Cardiac muscle cell (in vitro differentiated cells and primary cell): ENCODE results near the gene PNRC2. TPM values are rescaled to one million over a fixed set of nuclear protein-coding genes. Genes with fewer than 3 reads are reported as not detected.

Experiments
- DNase-seq, 2 donors: peaks; one replicate each; pipeline versions ENCODE4 v3.0.0 to v3.0.0-alpha.2; 2010 to 2017; ENCODE audit warnings: low read depth in 1 of 2, low spot score in 1 of 2
- H3K27ac ChIP-seq: fragments of 200-600 bp; sonication (generic); 2 replicates; pipeline ENCODE4 v1.5.1; 2016
- H3K27me3 ChIP-seq: fragments of 200-600 bp; sonication (generic); 2 replicates; pipeline ENCODE4 v1.6.0; 2016; ENCODE audit warnings: control low read depth
- H3K36me3 ChIP-seq: fragments of 200-600 bp; sonication (generic); 2 replicates; pipeline ENCODE4 v1.5.1; 2016; ENCODE audit warnings: control low read depth
- H3K4me1 ChIP-seq: fragments of 200-600 bp; sonication (generic); 2 replicates; pipeline ENCODE4 v1.8.1; 2017; ENCODE audit warnings: low read depth, mild to moderate bottlenecking, mixed run types
- H3K4me3 ChIP-seq: fragments of 200-600 bp; sonication (generic); 2 replicates; pipeline ENCODE4 v1.5.1; 2016; ENCODE audit warnings: mild to moderate bottlenecking
- H3K9me3 ChIP-seq: fragments of 200-600 bp; sonication (generic); 2 replicates; pipeline ENCODE4 v1.5.1; 2017; ENCODE audit warnings: low read depth, mild to moderate bottlenecking, control low read depth
- polyA plus RNA-seq: library from polyadenylated mRNA; unstranded; fragments of >200 nt; fragmentation: Nextera tagmentation; extraction: Ambion mirVana; gene quantifications from 2 replicates; pipeline ENCODE4 v1.2.1, GENCODE V29; 2016
- total RNA-seq: library from RNA; depleted of rRNA; stranded (reverse); fragments of >200 nt; gene quantifications from 2 replicates; pipeline ENCODE4 v1.2.3, GENCODE V29; 2016
- TF ChIP-seq, protein P1 (sequence below): IDR thresholded peaks from 2 replicates; pipeline ENCODE4 v1.5.1; 2012; ENCODE audit warnings: low read depth, mild to moderate bottlenecking, low read length

PNRC2 gene
- total and polyA plus RNA-seq, 2 experiments from 2014 or later: 71.7 to 87.9 TPM

DNA sequence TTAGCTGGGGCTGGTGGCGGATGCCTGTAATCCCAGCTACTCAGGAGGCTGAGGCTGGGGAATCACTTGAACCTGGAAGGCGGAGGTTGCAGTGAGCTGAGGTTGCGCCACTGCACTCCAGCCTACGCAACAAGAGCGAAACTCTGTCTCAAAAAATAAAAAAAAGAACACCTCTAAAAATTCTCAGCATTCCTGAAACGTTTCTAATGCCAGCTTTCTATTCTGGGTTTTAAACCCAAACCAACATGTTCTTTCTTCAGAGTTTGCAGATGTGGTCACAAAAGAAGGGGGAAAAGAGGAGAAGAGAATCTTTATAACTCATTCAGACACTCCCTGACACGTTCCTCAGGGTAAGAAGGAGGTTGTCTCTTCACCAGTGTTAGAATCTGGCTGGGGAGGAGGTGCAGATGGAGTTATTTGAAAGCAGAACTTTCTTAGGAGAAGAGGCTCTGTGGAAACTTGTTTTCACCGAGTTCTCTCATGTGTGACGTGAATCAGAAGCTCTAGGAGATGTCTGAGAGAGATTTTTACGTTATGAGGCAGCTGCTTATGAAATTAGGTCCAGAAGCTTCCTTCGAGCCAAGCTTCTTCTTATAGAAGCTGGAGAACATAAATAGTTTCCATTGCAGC is 28.7 kb upstream of the PNRC2 start:
- Histone ChIP-seq H3K4me1 (no peaks in the 10 kb centered on the region), H3K27ac (no peak overlapping the region), H3K36me3 (no peaks in the 10 kb centered on the region), H3K4me3 (no peak overlapping the region), H3K27me3 (no peaks in the 10 kb centered on the region), H3K9me3 (no peaks in the 10 kb centered on the region)
- TF ChIP-seq, protein P1, sequence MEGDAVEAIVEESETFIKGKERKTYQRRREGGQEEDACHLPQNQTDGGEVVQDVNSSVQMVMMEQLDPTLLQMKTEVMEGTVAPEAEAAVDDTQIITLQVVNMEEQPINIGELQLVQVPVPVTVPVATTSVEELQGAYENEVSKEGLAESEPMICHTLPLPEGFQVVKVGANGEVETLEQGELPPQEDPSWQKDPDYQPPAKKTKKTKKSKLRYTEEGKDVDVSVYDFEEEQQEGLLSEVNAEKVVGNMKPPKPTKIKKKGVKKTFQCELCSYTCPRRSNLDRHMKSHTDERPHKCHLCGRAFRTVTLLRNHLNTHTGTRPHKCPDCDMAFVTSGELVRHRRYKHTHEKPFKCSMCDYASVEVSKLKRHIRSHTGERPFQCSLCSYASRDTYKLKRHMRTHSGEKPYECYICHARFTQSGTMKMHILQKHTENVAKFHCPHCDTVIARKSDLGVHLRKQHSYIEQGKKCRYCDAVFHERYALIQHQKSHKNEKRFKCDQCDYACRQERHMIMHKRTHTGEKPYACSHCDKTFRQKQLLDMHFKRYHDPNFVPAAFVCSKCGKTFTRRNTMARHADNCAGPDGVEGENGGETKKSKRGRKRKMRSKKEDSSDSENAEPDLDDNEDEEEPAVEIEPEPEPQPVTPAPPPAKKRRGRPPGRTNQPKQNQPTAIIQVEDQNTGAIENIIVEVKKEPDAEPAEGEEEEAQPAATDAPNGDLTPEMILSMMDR: no peak
- DNase-seq: peak in 1 of 2 donors; percentile 73

DNA sequence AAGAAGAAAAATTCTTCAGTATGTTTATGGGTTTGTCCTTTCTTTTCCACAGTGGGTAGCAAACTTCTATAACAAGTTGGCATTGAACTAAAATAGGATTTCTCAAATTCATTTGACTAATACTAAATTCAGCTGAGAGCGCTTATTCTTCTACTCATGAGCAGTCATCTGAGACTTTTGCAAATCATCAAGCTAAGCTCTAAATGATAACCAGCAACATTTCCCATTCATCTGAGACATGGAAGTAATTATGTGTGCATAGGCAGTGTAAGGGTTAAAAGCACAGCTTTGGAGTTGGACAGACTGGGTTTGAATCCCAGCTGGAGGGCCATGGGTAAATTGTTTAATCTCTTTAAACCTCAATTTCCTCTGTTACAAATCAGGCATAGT is 28.1 kb upstream of the PNRC2 start:
- Histone ChIP-seq H3K9me3 (no peaks in the 10 kb centered on the region), H3K27ac (no peak overlapping the region), H3K27me3 (no peaks in the 10 kb centered on the region), H3K36me3 (no peaks in the 10 kb centered on the region), H3K4me1 (no peaks in the 10 kb centered on the region), H3K4me3 (no peak overlapping the region)
- no peak for DNase-seq
- TF ChIP-seq, protein P1: no peak

DNA sequence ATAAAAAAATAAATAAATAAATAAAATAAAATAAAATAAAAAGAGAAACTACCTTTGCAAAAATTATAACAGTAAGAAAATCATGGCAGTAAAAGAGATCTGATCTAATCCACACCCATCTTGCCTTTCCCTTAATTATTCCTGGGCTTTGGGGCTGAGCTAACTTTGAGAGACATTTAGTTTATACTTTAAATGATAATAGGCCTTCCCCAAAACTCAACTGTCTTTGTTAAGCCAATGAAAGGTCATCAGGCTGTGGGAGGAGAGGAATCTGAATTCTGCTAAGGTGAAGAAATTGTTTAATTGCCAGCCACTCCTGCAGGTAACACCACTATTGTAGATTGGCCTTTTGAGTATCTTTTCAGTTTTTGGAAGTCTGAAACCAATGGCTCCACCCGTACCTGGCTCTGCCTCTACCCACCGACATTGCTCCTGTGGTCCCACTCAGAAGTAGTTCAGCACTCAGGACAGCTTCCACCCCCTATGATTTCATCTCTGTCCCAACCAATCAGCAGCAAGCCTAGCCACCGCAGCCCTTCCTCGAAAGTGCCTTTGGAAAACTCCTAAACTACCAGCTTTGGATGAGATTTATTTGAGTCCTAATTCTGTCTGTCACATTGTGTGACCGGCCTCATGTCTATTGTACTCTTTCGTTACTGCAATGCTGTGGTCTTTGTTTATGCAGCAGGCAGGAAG is 23.0 kb upstream of the PNRC2 start:
- DNase-seq: peak in 1 of 2 donors; percentile 56
- H3K4me1 ChIP-seq: no peaks in the 10 kb centered on the region
- TF ChIP-seq, protein P1: no peak
- H3K27ac ChIP-seq: no peak overlapping the region
- no peaks in the 10 kb centered on the region for H3K36me3 ChIP-seq
- H3K27me3 ChIP-seq: no peaks in the 10 kb centered on the region
- no peaks in the 10 kb centered on the region for H3K9me3 ChIP-seq
- H3K4me3 ChIP-seq: no peak overlapping the region

DNA sequence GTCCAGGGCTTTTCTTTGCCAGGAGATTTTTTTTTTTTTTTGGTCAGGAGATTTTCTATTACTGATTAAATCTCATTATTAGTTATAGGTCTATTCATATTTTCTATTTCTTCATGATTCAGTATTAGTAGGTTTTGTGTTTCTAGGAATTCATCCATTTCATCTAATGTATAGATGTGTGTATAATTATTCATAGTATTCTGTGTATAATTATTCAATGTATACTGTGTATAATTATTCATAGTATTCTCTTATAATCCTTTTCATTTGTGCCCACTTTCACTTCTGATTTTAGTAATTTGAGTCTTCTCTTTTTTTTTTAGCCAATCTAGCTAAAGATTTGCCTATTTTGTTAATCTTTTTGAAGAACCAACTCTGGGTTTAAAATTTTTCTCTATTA is 12.3 kb upstream of the PNRC2 start:
- H3K4me3 ChIP-seq: no peak overlapping the region
- no peaks in the 10 kb centered on the region for H3K36me3 ChIP-seq
- TF ChIP-seq, protein P1: no peak
- H3K27ac ChIP-seq: no peak overlapping the region
- DNase-seq: no peak
- H3K27me3 ChIP-seq: no peaks in the 10 kb centered on the region
- no peaks in the 10 kb centered on the region for H3K9me3 ChIP-seq
- no peaks in the 10 kb centered on the region for H3K4me1 ChIP-seq

DNA sequence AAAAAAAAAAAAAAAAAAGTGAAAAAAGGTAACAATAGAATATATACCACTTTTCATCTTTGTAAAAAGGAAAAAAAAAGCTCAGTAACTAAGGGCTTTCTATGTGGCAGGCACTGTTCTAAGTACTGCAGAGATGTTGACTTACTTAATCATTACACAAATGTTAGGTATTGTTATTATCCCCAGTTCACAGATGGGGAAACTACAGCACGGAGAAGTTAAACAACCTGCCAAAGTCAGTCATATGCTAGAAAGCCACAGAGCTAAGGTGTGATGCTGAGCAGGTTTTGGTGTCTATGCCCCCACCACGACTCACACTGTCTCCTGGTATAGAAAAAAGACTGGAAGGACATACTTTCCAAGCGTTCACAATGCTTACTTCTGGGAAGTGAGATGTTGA is 6.6 kb upstream of the PNRC2 start:
- Histone ChIP-seq H3K4me3 (no peak overlapping the region), H3K27me3 (no peaks in the 10 kb centered on the region), H3K27ac (no peak overlapping the region), H3K4me1 (no peaks in the 10 kb centered on the region), H3K36me3 (no peaks in the 10 kb centered on the region), H3K9me3 (no peaks in the 10 kb centered on the region)
- TF ChIP-seq, protein P1: no peak
- no peak for DNase-seq
